MM.1S (cell line): ENCODE results near the gene RASAL2.

Experiments
- EZH2 ChIP-seq: fragments of 300-600 bp; sonication (generic); optimal IDR thresholded peaks from 2 replicates; pipeline ENCODE3; 2017; ENCODE audit warnings: low read depth, mild to moderate bottlenecking, antibody characterized with exemption, low read length, mixed read lengths
- EZH2phosphoT487 ChIP-seq: fragments of 300-600 bp; sonication (generic); IDR thresholded peaks from 2 replicates; pipeline ENCODE4 v1.6.1; 2018; ENCODE audit warnings: antibody characterized with exemption, low read length
- TF ChIP-seq, protein P1 (sequence below): fragments of 300-600 bp; sonication (generic); IDR thresholded peaks from 2 replicates; pipeline ENCODE4 v1.5.1; 2016; ENCODE audit warnings: antibody characterized with exemption, low read length, mixed read lengths

DNA sequence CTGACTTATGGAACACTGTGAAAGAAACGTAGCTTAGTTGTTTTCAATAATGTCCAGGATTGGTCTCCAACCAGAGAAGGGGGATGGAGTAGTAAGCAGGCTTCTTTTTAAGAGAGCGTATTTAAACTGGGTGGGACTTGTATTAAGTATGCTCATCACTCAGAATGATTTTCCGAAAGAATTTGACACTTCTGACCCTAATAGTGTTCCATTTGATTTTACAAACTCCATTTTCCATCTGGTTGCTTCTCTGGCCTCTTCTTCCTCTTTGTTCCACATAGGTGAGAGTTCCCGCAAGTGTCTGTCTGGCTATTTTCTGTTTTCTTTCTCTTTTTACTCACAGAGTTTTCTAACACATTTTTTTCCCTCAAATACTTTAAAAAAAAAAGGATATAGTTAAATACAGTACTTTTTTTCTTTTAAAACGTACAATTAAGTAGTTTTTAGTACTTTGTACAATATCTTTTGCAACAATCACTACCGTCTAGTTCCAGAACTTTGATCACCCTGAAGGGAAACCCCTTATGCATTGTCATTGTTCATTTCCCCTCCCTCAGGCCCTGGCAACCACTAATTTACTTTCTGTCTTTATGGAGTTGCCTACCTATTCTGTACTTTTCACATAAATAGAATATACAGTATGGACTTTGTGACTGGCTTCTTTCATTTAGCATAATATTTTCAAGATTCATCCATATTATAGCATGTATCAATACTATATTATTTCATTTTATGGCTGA is 67.0 kb downstream of the RASAL2 start:
- TF ChIP-seq, protein P1, sequence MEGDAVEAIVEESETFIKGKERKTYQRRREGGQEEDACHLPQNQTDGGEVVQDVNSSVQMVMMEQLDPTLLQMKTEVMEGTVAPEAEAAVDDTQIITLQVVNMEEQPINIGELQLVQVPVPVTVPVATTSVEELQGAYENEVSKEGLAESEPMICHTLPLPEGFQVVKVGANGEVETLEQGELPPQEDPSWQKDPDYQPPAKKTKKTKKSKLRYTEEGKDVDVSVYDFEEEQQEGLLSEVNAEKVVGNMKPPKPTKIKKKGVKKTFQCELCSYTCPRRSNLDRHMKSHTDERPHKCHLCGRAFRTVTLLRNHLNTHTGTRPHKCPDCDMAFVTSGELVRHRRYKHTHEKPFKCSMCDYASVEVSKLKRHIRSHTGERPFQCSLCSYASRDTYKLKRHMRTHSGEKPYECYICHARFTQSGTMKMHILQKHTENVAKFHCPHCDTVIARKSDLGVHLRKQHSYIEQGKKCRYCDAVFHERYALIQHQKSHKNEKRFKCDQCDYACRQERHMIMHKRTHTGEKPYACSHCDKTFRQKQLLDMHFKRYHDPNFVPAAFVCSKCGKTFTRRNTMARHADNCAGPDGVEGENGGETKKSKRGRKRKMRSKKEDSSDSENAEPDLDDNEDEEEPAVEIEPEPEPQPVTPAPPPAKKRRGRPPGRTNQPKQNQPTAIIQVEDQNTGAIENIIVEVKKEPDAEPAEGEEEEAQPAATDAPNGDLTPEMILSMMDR = no peak
- no peak for TF ChIP-seq EZH2
- TF ChIP-seq EZH2phosphoT487 = no peak
